C1 segment of cervical spinal cord (tissue), 14 donors: Measurements from ENCODE around the gene HCK.
"Not testable (repeated sequence)": the region's sequence is repeated elsewhere in the genome, so short reads cannot be mapped to it uniquely, and the experiment has no call there.

Experiments
- DNase-seq, 14 donors: peaks; one replicate each; lab custom pipeline; 2025; lab: John Stamatoyannopoulos, UW

The HCK gene

GRCh38 chr20:32028647-32029372, 23.2 kb upstream of the HCK start:
- peak in 1 of 14 donors; percentile 64 for DNase-seq

GRCh38 chr20:32029561-32029960, 22.5 kb upstream of the HCK start:
- DNase-seq = no peak

- DNase-seq = peak in 11 of 14 donors; percentile 6 to 79 (median 33)
Observed at GRCh38 chr20:32031007-32031958, 20.8 kb upstream of the HCK start.

- no peak for DNase-seq
Observed at GRCh38 chr20:32033316-32033715, 18.7 kb upstream of the HCK start.

GRCh38 chr20:32033721-32034120, 18.3 kb upstream of the HCK start:
- not testable (repeated sequence) for DNase-seq

- DNase-seq = peak in 2 of 14 donors; percentile 20 to 26
Observed at GRCh38 chr20:32034581-32035425, 17.2 kb upstream of the HCK start.

- DNase-seq = no peak
Observed at GRCh38 chr20:32035426-32035779, 16.6 kb upstream of the HCK start.

- DNase-seq = no peak
Observed at GRCh38 chr20:32036252-32036651, 15.8 kb upstream of the HCK start.

- DNase-seq = no peak
Observed at GRCh38 chr20:32036716-32037485, 15.1 kb upstream of the HCK start.

GRCh38 chr20:32037929-32038328, 14.1 kb upstream of the HCK start:
- no peak for DNase-seq

GRCh38 chr20:32040142-32040953, 11.7 kb upstream of the HCK start:
- peak in 9 of 14 donors; percentile 17 to 71 (median 39) for DNase-seq

GRCh38 chr20:32045999-32046398, 6.0 kb upstream of the HCK start:
- no peak for DNase-seq

GRCh38 chr20:32050324-32050841, 1.7 kb upstream of the HCK start:
- no peak for DNase-seq

GRCh38 chr20:32050851-32051556, 1.0 kb upstream of the HCK start:
- DNase-seq = peak in 7 of 14 donors; percentile 16 to 57 (median 39)

GRCh38 chr20:32051720-32052089, 337 bp upstream of the HCK start:
- no peak for DNase-seq

GRCh38 chr20:32052778-32053362, 828 bp downstream of the HCK start:
- DNase-seq = peak in 3 of 14 donors; percentile 6 to 55 (median 27)

GRCh38 chr20:32053648-32054047, 1.6 kb downstream of the HCK start:
- DNase-seq = no peak

- DNase-seq = no peak
Observed at GRCh38 chr20:32056708-32057483, 4.9 kb downstream of the HCK start.
